Small intestine (tissue), 7 donors: ENCODE data around the gene SKIDA1. TPM values are rescaled to one million over a fixed set of nuclear protein-coding genes. Genes with fewer than 3 reads are reported as not detected.

Experiments used
- DNase-seq, 2 donors: peaks; one replicate each; pipeline versions ENCODE4 v3.0.0 to v3.0.0-alpha.2; 2013
- FAIRE-seq: peaks from 2 replicates; lab custom pipeline; 2012; peaks lifted over from hg19 to GRCh38; lab: Jason Lieb, UNC
- H3K27ac ChIP-seq, 3 donors: one replicate each; pipeline ENCODE4 v1.5.1; 2013; ENCODE audit warnings: low read length in 2 of 3, mild to moderate bottlenecking in 2 of 3, control low read depth in 1 of 3, inconsistent platforms in 1 of 3, low read depth in 1 of 3, moderate library complexity in 1 of 3
- H3K27me3 ChIP-seq, 3 donors: one replicate each; pipeline ENCODE4 v1.6.1; 2013; ENCODE audit warnings: low read length in 3 of 3, inconsistent platforms in 1 of 3; ENCODE audit not compliant: control insufficient read depth in 3 of 3, insufficient read depth in 3 of 3
- H3K36me3 ChIP-seq, 3 donors: one replicate each; pipeline ENCODE4 v1.6.1; 2013; ENCODE audit warnings: low read length in 3 of 3, inconsistent platforms in 1 of 3, low read depth in 1 of 3, mild to moderate bottlenecking in 1 of 3, moderate library complexity in 1 of 3; ENCODE audit not compliant: control insufficient read depth in 3 of 3, insufficient read depth in 2 of 3
- H3K4me1 ChIP-seq, 3 donors: one replicate each; pipeline ENCODE4 v1.6.1; 2013; ENCODE audit warnings: low read length in 2 of 3, inconsistent platforms in 1 of 3, low read depth in 1 of 3, mild to moderate bottlenecking in 1 of 3, moderate library complexity in 1 of 3; ENCODE audit not compliant: control insufficient read depth in 3 of 3, insufficient read depth in 2 of 3
- H3K4me3 ChIP-seq, 3 donors: one replicate each; pipeline ENCODE4 v1.5.1; 2013; ENCODE audit warnings: low read length in 3 of 3, control low read depth in 1 of 3, inconsistent platforms in 1 of 3, low read depth in 1 of 3, mild to moderate bottlenecking in 1 of 3, moderate library complexity in 1 of 3
- H3K9me3 ChIP-seq, 2 donors: one replicate each; pipeline ENCODE4 v1.6.1; 2013; ENCODE audit warnings: low read depth in 1 of 2, low read length in 1 of 2; ENCODE audit not compliant: control insufficient read depth in 2 of 2, insufficient read depth in 1 of 2
- WGBS, 3 donors: extraction: QIAGEN DNeasy Blood & Tissue Kit; methylation state at CpG; one replicate each; pipeline ENCODE4 v1.1.7; 2013; 5-methylcytosine and 5-hydroxymethylcytosine counted together
- polyA plus RNA-seq, 4 donors: library from polyadenylated mRNA; stranded (reverse) in 3 of 4; unstranded in 1 of 4; fragments of 200-250 nt in 3 of 4; fragments of 120-200 nt in 1 of 4; gene quantifications; one replicate each; pipeline versions ENCODE4 v1.2.1 to v1.2.3, GENCODE V29; 2013
- donor health status: healthy with polysubstance abuse.
- donor health status: control.
- donor health status: control.
- donor health status: Bipolar disorder and iron deficiency.
- donor health status: healthy.

The SKIDA1 gene
- polyA plus RNA-seq, 4 donors = 0.13 to 1.2 TPM; not detected in 2

DNA sequence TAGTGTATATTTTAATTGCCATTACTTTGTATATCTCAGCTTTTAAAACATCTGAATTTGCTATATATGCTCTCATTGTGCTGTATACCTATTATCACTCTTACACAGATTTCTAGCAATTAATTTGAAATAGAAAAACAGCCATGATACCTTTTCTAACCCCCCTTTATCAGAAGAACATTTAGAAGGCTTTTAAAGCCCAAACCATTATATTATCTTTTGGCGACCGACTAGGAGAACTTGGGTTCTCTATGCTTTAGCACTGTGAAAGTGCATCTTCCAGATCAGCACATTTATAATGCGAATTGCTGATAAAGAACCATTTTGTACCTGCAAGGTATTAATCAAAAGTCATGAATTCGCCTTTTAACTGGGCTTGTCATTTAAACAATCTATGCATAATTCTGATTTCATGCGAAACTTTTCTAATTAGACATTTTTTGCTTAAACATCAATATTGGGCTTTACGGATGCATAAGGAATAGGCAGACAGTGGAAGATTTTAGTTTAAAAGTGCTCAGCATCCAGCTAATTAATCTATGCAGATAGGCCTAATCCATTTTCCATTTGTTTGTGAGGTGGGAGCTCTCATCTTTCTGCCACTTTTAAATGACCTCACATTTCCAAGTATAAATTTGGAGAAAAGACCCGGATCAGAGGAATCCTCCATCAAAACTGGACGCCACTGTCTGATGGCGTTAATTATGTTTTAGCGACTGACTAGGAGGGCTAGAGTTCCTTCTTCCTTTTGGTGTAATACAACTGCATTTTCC, 7.4 kb upstream of the SKIDA1 start:
- Histone ChIP-seq H3K27ac (peak overlapping the region; percentile 84 to 100 (median 91)), H3K9me3 (no peaks in the 10 kb centered on the region), H3K27me3 (no peaks in the 10 kb centered on the region), H3K4me1 (peaks cover 0 to 8% (median 0%) of the 10 kb centered on the region in 3 donors), H3K4me3 (peak overlapping the region in 2 of 3 donors; percentile 79 to 88), H3K36me3 (peaks cover 0 to 18% (median 0%) of the 10 kb centered on the region in 3 donors)
- FAIRE-seq = no peak
- peak; percentile 13 to 47 for DNase-seq
- WGBS, 3 donors = 36 to 44% (median 40%) methylated on average over 10 of the region's 10 CpGs

DNA sequence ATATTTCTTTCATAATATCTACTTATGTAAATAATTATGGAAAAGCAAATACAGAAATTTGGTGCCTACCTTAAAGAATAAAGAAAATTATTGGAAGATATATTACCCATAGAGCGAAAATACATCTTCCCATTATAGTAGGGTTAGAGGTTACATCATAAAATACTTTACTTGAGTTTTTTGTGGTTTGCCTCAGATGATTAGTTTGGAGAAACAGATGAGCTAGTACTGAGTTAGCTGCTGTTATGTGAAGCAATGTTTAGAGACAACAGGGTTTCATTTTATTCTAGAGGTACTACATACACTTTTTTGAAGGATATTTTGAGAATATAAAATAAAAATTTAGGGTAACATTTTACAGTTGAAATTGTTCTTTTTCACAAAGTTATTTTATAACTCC, 5.7 kb upstream of the SKIDA1 start:
- H3K4me1 ChIP-seq = peaks cover 0 to 8% (median 0%) of the 10 kb centered on the region in 3 donors
- 79 to 87% (median 81%) methylated on average over 1 of the region's 1 CpG for WGBS, 3 donors
- no peak overlapping the region for H3K27ac ChIP-seq

DNA sequence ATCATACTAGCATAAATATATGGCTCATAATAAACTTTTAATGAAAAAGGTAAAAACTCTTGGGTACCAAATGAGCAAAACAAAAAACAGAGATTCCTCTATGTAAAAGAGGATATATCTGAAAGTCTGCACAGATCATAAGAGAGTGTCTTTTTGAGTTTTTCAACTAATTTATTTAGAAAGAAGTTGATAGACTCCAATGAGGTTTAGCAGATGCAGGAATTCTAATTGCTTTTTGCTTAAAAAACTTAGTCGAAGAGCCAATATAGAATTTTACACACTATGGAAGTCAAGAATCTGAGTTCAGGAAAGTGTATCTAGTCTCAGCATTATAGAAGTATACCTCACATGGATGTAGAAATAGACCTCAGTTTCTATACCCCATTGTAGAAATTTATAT, 5.2 kb upstream of the SKIDA1 start:
- Histone ChIP-seq H3K27ac (no peak overlapping the region), H3K4me3 (no peak overlapping the region), H3K9me3 (no peaks in the 10 kb centered on the region), H3K4me1 (peaks cover 0 to 8% (median 0%) of the 10 kb centered on the region in 3 donors), H3K27me3 (no peaks in the 10 kb centered on the region), H3K36me3 (no peaks in the 10 kb centered on the region)
- DNase-seq (no peak), FAIRE-seq (peak; percentile 23)
- WGBS, 3 donors = 2 to 55% (median 6%) methylated on average over 1 of the region's 1 CpG

More for the DNA sequence above, 5.7 kb upstream of the SKIDA1 start:
- Histone ChIP-seq H3K27me3 (no peaks in the 10 kb centered on the region), H3K36me3 (peaks cover 0 to 5% (median 0%) of the 10 kb centered on the region in 3 donors), H3K9me3 (no peaks in the 10 kb centered on the region), H3K4me3 (no peak overlapping the region)
- DNase-seq (no peak), FAIRE-seq (no peak)

DNA sequence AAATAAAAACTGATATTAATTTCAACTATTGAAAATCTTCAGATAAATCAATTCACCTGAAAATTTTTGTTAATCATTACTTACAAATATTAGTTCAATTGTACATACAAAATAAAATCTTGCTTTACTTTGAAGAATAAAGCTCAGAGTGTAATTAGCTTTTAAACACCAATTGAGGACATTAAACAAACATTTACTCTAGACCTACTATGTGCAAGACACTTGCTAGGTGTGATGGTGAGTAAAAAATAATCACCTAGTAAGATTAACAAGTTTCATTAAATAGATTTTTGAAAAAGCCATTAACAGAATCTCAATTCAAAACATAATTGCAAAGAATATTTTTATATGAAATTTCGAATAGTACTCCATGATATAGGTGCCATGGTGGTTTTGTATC, 4.7 kb upstream of the SKIDA1 start:
- 83 to 97% (median 94%) methylated on average over 1 of the region's 1 CpG for WGBS, 3 donors
- DNase-seq = no peak
- Histone ChIP-seq H3K9me3 (no peaks in the 10 kb centered on the region), H3K4me3 (no peak overlapping the region), H3K27ac (no peak overlapping the region), H3K27me3 (no peaks in the 10 kb centered on the region), H3K4me1 (peaks cover 0 to 8% (median 0%) of the 10 kb centered on the region in 3 donors), H3K36me3 (no peaks in the 10 kb centered on the region)
- no peak for FAIRE-seq

DNA sequence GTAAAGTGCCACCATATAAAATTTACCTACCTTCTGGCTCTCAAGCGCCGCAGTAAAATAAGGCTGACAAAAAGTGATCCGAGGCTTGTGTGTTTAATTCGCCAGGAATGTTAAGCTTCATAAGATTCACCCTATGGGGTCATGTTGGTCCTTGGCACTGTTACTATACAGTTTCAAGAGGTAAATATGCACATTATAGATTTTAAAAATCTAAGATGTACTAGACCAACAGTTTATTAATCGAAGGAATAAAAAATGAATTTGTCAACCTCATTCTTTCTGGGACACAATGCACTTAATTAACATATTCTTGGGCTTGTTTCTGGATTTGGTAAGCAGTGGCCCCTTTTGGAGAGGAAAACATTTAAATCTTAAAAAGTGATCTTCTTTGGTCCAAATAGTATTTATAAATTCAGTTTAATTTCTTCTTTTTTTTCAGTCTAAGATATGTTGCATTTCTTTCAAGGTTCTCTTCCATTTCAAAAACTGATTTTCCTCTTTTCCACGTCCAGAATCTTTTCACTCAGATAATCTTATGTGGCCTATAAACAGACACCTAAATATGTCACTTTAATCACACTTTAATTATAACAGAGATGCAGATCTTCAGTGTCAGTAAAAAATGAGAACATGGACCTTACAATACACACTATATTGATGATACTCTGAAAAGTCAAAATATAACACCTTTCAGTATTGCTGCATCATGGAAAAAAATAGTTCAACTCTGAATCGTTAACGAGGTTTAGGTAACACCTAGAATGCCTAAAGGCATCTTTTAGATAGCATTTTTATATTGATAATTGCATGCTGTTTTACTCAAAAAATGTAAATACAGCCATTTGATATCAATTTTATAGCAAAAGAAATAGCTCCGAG, 3.8 kb upstream of the SKIDA1 start:
- no peaks in the 10 kb centered on the region for H3K27me3 ChIP-seq
- peak in 1 of 2 donors; percentile 28 for DNase-seq
- H3K27ac ChIP-seq = peak overlapping the region in 1 of 3 donors; percentile 31
- peaks cover 0 to 8% (median 0%) of the 10 kb centered on the region in 3 donors for H3K4me1 ChIP-seq
- no peaks in the 10 kb centered on the region for H3K9me3 ChIP-seq
- WGBS, 3 donors = 79 to 84% (median 82%) methylated on average over 9 of the region's 9 CpGs
- no peaks in the 10 kb centered on the region for H3K36me3 ChIP-seq
- no peak for FAIRE-seq
- H3K4me3 ChIP-seq = no peak overlapping the region

DNA sequence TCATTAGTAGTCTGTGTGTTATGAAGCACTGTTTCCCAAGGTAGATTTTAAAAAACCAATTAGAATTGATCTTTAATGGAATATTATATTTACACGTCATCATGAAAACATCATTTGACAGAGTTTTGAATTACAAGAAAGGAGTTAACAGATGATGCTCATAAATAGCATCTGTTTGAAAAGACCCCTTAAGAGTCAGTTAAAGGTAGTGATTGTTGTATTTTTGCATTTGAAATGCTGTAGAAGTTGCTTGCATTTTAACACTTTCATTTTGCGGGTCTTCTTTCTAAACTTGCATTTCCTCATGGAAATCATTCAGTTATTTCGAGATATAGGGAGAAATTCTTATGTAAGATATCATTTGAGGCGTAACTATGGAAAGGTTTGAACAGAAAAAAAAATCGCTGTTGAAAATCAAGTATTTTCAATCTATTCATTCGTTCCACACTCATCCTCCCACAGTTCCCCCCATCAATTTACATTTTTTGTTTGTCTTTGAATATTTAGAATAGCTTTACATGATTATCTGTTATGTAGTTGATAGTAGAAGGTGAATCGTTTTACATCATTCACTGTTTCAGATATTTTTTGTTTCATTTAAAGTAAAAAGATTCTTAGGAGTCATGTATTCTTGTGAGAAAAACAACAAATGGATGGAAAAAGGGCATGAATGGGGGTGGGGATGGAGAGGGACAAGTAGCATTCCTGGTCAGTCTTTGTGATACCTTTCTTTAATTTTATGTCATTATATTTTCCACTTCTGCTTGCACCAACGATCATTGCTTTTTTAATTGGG, 3.0 kb upstream of the SKIDA1 start:
- Histone ChIP-seq H3K4me1 (peaks cover 0 to 13% (median 0%) of the 10 kb centered on the region in 3 donors), H3K4me3 (no peak overlapping the region), H3K27me3 (no peaks in the 10 kb centered on the region), H3K9me3 (no peaks in the 10 kb centered on the region), H3K27ac (peak overlapping the region; percentile 26 to 99 (median 31)), H3K36me3 (no peaks in the 10 kb centered on the region)
- FAIRE-seq (no peak), DNase-seq (peak in 1 of 2 donors; percentile 32)
- 63 to 79% (median 74%) methylated on average over 8 of the region's 8 CpGs for WGBS, 3 donors

DNA sequence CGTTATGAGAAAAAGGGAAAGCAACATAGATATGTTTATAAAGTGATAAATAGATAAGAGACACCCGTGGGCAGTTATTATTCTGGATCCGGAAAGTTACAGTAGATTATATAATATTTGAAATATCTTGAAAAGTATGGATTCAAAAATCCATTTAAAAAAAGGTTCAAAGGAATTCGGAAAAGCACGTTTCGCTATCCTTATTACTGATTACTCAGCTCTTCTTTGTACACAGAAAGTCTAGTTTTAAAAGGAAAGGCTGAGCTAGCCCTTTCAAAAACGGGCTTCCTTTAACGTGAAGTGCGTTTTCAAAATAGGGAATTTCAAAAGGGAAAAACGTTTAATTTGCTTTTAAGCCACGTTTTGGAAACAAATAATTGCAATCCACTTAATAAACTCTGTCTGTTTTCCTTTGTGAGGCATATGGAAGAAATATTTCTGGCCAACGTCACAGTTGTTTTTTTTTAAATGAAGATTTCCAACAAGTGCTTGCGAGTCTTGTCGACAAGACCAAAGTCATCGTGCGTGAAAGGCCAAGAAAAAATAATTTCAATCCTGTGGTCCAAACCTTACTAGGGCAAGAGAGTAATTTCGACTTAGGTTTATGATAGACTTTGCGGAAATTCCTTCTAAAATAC, 2.2 kb upstream of the SKIDA1 start:
- FAIRE-seq = no peak
- H3K4me3 ChIP-seq = peak overlapping the region in 2 of 3 donors; percentile 73 to 74
- peak in 1 of 2 donors; percentile 56 for DNase-seq

More for the DNA sequence above, 2.2 kb upstream of the SKIDA1 start:
- Histone ChIP-seq H3K4me1 (peaks cover 0 to 12% (median 0%) of the 10 kb centered on the region in 3 donors), H3K27me3 (no peaks in the 10 kb centered on the region), H3K27ac (peak overlapping the region; percentile 26 to 99 (median 98)), H3K36me3 (no peaks in the 10 kb centered on the region), H3K9me3 (no peaks in the 10 kb centered on the region)
- WGBS, 3 donors = 30 to 46% (median 40%) methylated on average over 18 of the region's 18 CpGs
